GM23248 (cell line): ENCODE measurements around the gene FAM89A. TPM values are rescaled to one million over a fixed set of nuclear protein-coding genes. Genes with fewer than 3 reads are reported as not detected.

Source experiments
- DNase-seq: peaks from one replicate; pipeline ENCODE4 v3.0.0-alpha.2; 2015
- H2AFZ ChIP-seq: fragments of 200-600 bp; sonication (generic); 2 replicates; pipeline ENCODE4 v1.6.1; 2016; ENCODE audit warnings: antibody characterized with exemption
- H3F3A ChIP-seq: fragments of 200-600 bp; sonication (generic); 2 replicates; pipeline ENCODE4 v1.6.1; 2016; ENCODE audit warnings: mild to moderate bottlenecking, antibody characterized with exemption, mixed run types; ENCODE audit not compliant: insufficient read depth
- H3K27ac ChIP-seq: fragments of 200-600 bp; sonication (generic); 2 replicates; pipeline ENCODE4 v1.5.1; 2016; ENCODE audit warnings: mild to moderate bottlenecking
- H3K27me3 ChIP-seq: fragments of 200-600 bp; sonication (generic); replicated peaks from 2 replicates; pipeline ENCODE4 v1.6.1; 2016; ENCODE audit warnings: mild to moderate bottlenecking; ENCODE audit not compliant: insufficient read depth
- H3K36me3 ChIP-seq: fragments of 200-600 bp; sonication (generic); 2 replicates; pipeline ENCODE4 v1.6.1; 2016; ENCODE audit warnings: low read depth, mild to moderate bottlenecking
- H3K4me1 ChIP-seq: fragments of 200-600 bp; sonication (generic); 2 replicates; pipeline ENCODE4 v1.6.1; 2016; ENCODE audit warnings: mild to moderate bottlenecking; ENCODE audit not compliant: insufficient read depth
- H3K4me2 ChIP-seq: fragments of 200-600 bp; sonication (generic); one replicate; pipeline ENCODE4 v1.6.1; 2016; ENCODE audit warnings: mild to moderate bottlenecking; ENCODE audit not compliant: unreplicated experiment
- H3K4me3 ChIP-seq: fragments of 200-600 bp; sonication (generic); 2 replicates; pipeline ENCODE4 v1.5.1; 2016; ENCODE audit warnings: mild to moderate bottlenecking
- H3K79me2 ChIP-seq: fragments of 200-600 bp; sonication (generic); 2 replicates; pipeline ENCODE4 v1.6.1; 2016; ENCODE audit warnings: mild to moderate bottlenecking; ENCODE audit not compliant: insufficient read depth
- H3K9ac ChIP-seq: fragments of 200-600 bp; sonication (generic); 2 replicates; pipeline ENCODE4 v1.6.1; 2016; ENCODE audit warnings: mild to moderate bottlenecking
- H3K9me2 ChIP-seq: fragments of 200-600 bp; sonication (generic); 2 replicates; pipeline ENCODE4 v1.6.1; 2016; ENCODE audit warnings: mixed run types, mild to moderate bottlenecking, moderate library complexity; ENCODE audit not compliant: insufficient read depth
- H3K9me3 ChIP-seq: fragments of 200-600 bp; sonication (generic); one replicate; pipeline ENCODE4 v1.6.1; 2017; ENCODE audit warnings: low read depth
- H4K20me1 ChIP-seq: fragments of 200-600 bp; sonication (generic); 2 replicates; pipeline ENCODE4 v1.6.0; 2016; ENCODE audit not compliant: insufficient read depth
- EZH2 ChIP-seq: fragments of 200-600 bp; sonication (generic); IDR thresholded peaks from 2 replicates; pipeline ENCODE4 v1.6.1; 2018; ENCODE audit warnings: antibody characterized with exemption, mild to moderate bottlenecking; ENCODE audit not compliant: insufficient read depth, poor library complexity, severe bottlenecking
- EZH2phosphoT487 ChIP-seq: fragments of 200-600 bp; sonication (generic); IDR thresholded peaks from 2 replicates; pipeline ENCODE4 v1.6.1; 2018; ENCODE audit warnings: antibody characterized with exemption, moderate library complexity, mild to moderate bottlenecking, low read depth; ENCODE audit not compliant: insufficient read depth
- WGBS, 2 experiments: methylation state at CpG; one replicate each; pipeline ENCODE4 v1.1.6; 2015 to 2017; ENCODE audit warnings: low lambda C conversion rate in 2 of 2, low coverage in 1 of 2; ENCODE audit errors: missing lambda C conversion rate in 2 of 2; 5-methylcytosine and 5-hydroxymethylcytosine counted together
- in situ Hi-C: fragments of 300-500 bp; cut with MboI; formaldehyde crosslinking; loops from 2 replicates; pipeline ENCODE4 v1.15.0; 2020
- microRNA counts: library from miRNA; unstranded; fragments of <30 nt; microRNA quantifications from one replicate; lab custom pipeline; 2016
- polyA plus RNA-seq: library from polyadenylated mRNA; unstranded; fragments of >200 nt; fragmentation: Nextera tagmentation; extraction: Ambion mirVana; gene quantifications from 2 replicates; pipeline ENCODE4 v1.2.1, GENCODE V29; 2016
- total RNA-seq: library from RNA; depleted of rRNA; stranded (reverse); fragments of >200 nt; shearing (Covaris generic); gene quantifications from 2 replicates; pipeline ENCODE4 v1.2.3, GENCODE V29; 2014; rRNA removed

The FAM89A gene
- total and polyA plus RNA-seq, 2 experiments from 2014 or later: 3.1 to 6.3 TPM

GRCh38 chr1:230970432-230970831 lies 69.6 kb downstream of the FAM89A start:
- Histone ChIP-seq H3F3A (peaks cover 5% of the 10 kb centered on the region; the same call in 1 of the 2 replicates), H3K4me2 (no peak overlapping the region), H3K27me3 (no peaks in the 10 kb centered on the region), H3K9me2 (peaks cover 4% of the 10 kb centered on the region; the same call in 1 of the 2 replicates), H3K4me3 (no peak overlapping the region), H4K20me1 (no peaks in the 10 kb centered on the region), H3K27ac (no peak overlapping the region), H3K9me3 (no peaks in the 10 kb centered on the region), H3K4me1 (0 out of 2 replicates have a peak, but pooled peaks cover 9% of the 10 kb centered on the region), H3K9ac (no peak overlapping the region), H2AFZ (no peak overlapping the region), H3K36me3 (no peaks in the 10 kb centered on the region), H3K79me2 (no peaks in the 10 kb centered on the region)
- no peak for DNase-seq
- in situ Hi-C loops: no loop called here
- no peak for TF ChIP-seq EZH2phosphoT487
- TF ChIP-seq EZH2: no peak
- 78 to 85% methylated on average over 5 of the region's 5 CpGs for WGBS, 2 experiments

MicroRNAs within 50 kb of the gene (microRNA counts, 767-probe panel; counts per million panel counts)
- microRNA hsa-miR-1182 (lab: Ali Mortazavi, UCI): 447 counts per million, percentile 86 among the panel's probes with 10 or more counts

Other genes starting within 250 kb of the FAM89A start
- gene C1orf198, start 171.7 kb downstream of the FAM89A start, total RNA-seq: 108 and 123 TPM in 2 replicates
- gene C1orf198, start 171.7 kb downstream of the FAM89A start, polyA plus RNA-seq: 76.2 and 79.5 TPM in 2 replicates
- gene TTC13, start 61.4 kb downstream of the FAM89A start, total RNA-seq: 11.1 and 14.3 TPM in 2 replicates
- gene TTC13, start 61.4 kb downstream of the FAM89A start, polyA plus RNA-seq: 6.7 and 9.1 TPM in 2 replicates
- gene ARV1, start 61.2 kb downstream of the FAM89A start, total RNA-seq: 25.0 and 30.2 TPM in 2 replicates
- 26.2 and 27.5 TPM in 2 replicates for gene ARV1, start 61.2 kb downstream of the FAM89A start, polyA plus RNA-seq
- gene TRIM67, start 121.8 kb upstream of the FAM89A start, total RNA-seq: not detected in 2 replicates
- not detected in 2 replicates for gene TRIM67, start 121.8 kb upstream of the FAM89A start, polyA plus RNA-seq
- 35.8 and 47.2 TPM in 2 replicates for gene GNPAT, start 201.0 kb upstream of the FAM89A start, total RNA-seq
- 35.4 and 37.6 TPM in 2 replicates for gene GNPAT, start 201.0 kb upstream of the FAM89A start, polyA plus RNA-seq